Amniotic stem cell (primary cell): ENCODE data around the gene LRRK1.
A peak's percentile ranks its signal among the peaks of the same experiment; 100 is the strongest.

Experiments used
- DNase-seq: peaks from one replicate; lab custom pipeline; 2025; lab: John Stamatoyannopoulos, UW

Gene LRRK1, protein sequence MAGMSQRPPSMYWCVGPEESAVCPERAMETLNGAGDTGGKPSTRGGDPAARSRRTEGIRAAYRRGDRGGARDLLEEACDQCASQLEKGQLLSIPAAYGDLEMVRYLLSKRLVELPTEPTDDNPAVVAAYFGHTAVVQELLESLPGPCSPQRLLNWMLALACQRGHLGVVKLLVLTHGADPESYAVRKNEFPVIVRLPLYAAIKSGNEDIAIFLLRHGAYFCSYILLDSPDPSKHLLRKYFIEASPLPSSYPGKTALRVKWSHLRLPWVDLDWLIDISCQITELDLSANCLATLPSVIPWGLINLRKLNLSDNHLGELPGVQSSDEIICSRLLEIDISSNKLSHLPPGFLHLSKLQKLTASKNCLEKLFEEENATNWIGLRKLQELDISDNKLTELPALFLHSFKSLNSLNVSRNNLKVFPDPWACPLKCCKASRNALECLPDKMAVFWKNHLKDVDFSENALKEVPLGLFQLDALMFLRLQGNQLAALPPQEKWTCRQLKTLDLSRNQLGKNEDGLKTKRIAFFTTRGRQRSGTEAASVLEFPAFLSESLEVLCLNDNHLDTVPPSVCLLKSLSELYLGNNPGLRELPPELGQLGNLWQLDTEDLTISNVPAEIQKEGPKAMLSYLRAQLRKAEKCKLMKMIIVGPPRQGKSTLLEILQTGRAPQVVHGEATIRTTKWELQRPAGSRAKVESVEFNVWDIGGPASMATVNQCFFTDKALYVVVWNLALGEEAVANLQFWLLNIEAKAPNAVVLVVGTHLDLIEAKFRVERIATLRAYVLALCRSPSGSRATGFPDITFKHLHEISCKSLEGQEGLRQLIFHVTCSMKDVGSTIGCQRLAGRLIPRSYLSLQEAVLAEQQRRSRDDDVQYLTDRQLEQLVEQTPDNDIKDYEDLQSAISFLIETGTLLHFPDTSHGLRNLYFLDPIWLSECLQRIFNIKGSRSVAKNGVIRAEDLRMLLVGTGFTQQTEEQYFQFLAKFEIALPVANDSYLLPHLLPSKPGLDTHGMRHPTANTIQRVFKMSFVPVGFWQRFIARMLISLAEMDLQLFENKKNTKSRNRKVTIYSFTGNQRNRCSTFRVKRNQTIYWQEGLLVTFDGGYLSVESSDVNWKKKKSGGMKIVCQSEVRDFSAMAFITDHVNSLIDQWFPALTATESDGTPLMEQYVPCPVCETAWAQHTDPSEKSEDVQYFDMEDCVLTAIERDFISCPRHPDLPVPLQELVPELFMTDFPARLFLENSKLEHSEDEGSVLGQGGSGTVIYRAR (N-terminal part only)

DNA sequence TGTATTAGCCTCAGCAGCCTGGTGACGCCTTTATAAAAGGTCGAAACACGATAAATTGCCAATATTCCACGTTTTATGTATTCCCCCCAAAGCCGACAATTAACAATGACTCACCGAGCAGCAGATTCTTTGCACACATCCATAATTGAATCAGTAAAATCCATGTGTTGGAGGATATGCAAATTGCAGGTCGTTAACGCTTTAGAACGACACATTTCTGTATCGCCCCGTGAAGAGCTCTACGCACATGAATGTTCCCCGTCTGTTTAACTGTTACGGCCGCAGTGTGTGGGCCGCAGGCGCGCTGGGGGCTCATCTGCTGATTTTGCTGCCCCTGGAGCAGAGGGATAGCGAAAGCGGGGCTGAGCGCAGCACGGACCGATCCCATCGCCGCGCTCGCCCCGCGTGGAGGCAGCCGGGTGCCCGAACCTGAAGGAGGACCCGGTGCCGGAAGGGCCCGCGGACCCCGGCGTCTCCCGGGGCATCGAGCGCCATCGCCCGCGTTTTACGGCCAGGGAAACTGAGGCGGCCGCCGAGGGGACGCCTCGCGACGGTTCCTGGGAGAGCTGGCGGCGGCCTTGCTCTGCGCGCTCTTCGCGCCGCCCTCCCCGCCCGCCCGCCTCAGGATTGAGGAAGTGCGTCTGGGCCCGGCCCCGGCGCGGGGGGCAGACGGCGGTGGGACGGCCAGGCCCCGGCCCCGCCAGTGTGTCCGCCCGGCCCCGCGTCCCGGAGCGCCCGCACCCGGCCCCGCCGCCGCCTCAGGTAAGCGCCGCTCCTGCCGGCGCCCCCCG, at the start of gene LRRK1:
Gene LRRK1 (plus strand): TSS at position 668 of the 791 bp plus-strand sequence. CDS start 5,276 bp downstream, outside the sequence.
- no peak for DNase-seq

DNA sequence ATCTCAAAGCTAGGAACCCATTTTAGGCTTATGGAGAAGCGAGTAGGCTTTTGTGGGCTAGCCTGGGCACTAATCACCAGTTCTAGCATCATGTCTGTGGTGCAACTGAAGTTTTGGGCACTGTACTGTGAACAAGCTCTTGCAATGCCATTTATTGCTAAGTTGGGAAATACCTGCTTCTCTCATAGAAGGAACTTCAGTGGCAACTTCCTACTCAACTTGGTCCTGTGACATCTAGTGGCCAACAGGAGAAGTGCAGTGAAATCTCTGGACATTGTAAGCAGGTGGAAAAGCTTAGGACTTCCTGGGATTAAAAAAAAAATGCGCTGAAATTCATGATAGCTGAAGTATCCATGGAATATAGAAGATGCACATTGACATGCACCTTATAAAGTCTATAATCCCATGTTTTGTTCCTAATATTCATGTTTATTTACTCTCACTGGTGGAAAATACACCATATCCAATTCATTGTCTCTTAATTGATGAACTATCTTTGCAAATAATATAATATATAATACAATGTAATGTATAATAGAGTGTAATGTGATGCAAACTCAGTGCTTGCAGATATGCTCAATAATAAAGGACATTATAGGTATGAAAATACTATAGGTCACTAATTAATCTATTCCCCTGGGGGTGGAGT, 46.0 kb upstream of the LRRK1 start:
- peak; percentile 28 for DNase-seq

DNA sequence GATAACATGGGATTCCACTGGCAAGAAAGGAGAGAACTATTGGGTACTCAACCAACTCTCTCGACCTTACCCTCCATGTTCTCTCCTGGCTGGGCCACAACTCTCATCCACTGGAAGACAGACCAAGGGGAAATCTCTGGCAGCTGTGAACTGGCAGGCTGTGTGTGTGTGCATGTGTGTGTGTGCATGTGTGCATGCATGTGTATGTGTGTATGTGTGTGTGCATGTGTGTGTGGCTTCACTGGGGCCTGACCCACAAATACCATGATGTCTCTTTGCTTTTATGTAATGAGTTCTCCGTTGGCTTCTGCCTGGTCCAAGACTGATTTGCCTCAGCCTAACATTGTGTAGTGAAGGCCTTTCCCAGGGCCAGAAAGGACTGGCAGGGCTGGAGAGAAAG, 43.7 kb upstream of the LRRK1 start:
- DNase-seq, result no peak

DNA sequence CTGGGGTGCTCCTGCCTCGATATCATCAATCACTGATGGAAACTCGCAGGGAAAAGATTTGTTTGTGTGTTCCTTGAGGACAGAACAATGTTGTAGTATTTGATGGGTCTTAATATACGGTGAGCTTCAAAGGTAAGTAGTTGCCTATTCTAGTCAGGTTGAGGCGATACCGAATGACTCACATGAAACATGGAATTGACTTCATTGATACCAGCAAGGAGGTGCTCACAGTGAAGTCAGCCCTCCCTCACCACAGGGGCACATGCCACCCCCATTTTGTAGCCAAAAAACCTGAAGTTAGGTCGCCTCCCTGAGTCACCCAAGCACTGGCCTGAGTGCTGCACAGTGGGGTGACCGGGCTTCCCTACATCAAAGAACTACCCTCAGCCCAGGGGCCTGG, 43.2 kb upstream of the LRRK1 start:
- DNase-seq, result no peak

DNA sequence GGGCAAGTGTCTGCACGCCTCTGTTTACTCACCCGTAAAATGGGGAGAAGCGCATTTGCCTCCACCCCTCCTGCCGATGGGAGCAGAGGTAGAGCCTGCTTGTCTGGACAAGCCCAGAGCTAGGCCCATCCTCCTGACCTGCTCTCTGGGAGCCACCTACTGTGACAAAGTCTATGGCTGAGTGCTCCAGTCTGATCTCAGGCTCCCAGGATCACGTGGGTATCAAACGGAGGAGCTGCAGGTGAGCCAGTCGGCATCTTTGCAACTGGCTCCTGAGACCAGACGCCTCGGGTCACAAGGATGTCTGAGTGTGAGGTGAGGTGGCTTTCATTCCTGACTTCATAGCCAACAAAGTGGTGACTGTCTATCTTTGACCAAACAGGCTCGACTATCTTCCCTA, 41.6 kb upstream of the LRRK1 start:
- no peak for DNase-seq

DNA sequence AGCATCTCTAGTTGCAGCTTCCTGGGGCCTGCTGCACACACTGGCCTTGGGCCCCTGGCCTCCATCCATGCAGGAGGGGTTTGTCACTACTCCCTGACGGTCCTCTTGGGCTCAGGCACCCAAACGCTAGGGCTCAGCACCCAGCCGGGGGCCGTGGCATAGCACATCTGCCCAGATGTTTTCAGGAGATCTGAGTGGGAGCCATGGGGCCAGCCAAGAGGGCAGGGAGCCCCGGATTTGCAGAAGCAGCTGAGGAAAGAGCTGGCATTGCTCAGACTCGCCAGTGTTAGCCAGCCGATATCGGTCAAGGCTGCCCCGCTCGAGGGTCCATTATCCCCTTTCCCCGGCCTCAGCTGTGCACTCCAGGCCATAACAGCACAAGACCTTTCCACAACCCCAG, 41.0 kb upstream of the LRRK1 start:
- DNase-seq, result no peak

DNA sequence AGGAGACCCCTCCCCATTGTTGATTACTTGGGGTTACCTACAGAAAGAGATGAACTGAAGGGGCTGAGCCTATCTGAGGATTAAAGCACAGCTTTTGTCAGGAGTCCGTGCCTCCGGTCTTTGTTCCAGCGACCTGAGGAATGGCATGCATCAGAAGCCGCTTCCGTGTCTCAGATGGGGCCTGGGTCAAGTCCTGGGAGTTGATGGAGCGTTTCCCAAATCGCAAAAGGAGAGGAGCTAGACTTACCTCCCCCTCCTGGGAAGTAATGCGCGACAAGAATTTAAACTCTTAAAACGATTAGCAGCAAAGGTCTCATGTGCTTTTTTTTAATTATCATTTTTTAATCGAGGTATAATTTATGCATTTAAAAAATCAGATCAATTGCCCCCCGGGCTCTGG, 40.5 kb upstream of the LRRK1 start:
- DNase-seq, result no peak

DNA sequence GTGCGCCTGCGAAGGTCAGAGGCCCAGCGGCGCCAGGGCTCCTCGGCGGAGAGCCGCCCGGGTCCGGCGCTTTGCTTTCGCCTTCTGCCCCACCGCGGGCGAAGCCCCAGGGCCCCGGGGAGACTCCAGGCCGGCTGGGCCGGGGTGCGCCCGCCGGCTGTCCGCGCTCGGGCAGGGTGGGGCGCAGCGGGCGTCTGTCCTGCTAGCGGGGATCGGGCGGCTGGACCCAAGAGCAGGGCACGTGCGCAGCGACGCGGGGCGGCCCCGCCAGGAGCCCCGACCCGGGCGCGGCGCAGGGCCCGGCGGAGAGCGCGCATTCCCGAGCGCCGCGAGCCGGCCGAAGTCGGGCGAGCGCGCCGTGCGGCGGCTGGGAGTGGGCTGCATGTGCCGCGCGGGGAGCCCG, 40.1 kb upstream of the LRRK1 start:
- no peak for DNase-seq

DNA sequence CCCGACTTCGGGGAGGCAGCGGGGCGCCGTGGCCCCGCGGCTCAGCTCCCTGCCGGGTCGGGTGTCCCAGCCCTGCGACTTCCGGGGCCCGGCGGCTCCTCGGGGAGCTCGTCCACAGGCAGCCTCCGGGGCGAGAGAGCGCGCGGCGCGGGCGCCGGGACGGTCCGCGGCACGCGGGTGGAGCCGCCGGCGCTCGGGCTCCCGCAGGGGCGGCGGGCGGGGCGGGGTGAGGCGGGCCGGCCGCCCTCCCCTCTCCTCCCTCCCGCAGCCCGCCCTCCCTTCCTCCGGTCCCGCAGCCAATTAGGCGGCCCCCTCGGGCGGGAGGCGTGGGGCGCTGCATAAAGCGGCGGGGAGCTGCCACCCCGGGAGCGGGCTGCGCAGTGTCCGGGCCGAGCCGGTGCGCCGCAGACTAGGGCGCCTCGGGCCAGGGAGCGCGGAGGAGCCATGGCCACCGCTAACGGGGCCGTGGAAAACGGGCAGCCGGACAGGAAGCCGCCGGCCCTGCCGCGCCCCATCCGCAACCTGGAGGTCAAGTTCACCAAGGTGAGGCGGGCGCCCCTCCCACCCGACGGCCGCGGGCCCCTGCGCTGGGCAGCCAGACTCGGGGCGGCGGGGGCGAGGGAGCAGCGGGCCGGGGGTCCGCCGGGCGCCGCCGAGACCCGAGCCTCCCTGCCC, 39.6 kb upstream of the LRRK1 start, which contains the start of gene ALDH1A3:
Gene ALDH1A3 (plus strand): TSS at position 368 of the 675 bp plus-strand sequence. CDS start 77 bp downstream, at position 445.
- DNase-seq, result peak; percentile 17

DNA sequence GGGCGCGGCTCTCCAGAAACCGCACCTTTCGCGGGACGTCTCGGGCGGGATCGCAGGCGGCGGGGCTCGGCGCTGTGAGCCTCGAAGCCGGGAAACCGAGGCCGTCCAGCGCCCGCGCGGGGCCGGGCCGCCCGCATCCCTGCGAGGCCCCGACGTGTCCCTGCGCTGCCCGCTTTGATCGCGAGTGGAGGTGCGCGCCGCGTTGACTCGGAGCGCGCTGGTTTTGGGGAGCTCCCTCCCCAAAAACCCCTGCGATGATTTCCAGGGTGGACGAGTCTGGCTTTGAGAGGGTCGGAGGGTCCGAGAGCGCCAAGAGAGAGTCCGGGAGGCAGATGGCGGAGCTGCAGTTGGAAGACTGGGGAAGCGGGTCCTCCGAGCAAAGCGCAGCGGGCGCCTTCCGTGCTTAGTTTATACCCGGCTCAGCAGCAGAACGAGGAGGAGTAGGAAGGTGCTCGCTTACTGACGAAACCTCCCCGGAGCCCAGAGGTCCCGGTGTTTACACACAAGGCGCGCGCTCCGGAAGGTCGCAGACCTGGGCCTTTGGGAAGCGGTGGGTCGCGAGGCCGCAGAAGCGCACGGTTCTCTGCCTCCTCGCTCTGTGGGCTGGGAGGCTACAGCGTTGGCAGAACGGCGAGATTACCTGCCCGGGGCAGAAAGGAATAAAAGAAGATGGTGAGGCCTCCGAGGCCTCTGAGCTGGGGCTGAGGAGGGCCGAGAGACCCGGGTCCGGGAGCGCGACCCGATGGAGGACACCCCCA, 38.8 kb upstream of the LRRK1 start:
- no peak for DNase-seq

DNA sequence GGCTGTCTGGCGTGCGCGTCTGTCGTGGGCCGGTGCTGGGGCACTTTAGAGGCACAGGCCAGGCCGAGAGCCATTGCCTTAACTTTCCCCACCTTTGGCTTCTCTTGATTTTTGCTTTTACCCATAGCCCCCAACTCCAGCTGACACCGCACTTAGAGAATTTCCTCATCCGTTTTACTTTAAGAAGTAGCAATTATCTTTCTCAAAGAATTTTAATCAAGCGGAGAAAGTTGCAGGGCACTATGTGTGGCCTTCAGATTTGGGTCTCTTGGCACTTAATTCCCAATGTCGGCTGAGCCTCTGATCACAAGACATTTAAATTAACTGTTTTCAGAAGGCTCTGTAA, 38.3 kb upstream of the LRRK1 start:
- no peak for DNase-seq

DNA sequence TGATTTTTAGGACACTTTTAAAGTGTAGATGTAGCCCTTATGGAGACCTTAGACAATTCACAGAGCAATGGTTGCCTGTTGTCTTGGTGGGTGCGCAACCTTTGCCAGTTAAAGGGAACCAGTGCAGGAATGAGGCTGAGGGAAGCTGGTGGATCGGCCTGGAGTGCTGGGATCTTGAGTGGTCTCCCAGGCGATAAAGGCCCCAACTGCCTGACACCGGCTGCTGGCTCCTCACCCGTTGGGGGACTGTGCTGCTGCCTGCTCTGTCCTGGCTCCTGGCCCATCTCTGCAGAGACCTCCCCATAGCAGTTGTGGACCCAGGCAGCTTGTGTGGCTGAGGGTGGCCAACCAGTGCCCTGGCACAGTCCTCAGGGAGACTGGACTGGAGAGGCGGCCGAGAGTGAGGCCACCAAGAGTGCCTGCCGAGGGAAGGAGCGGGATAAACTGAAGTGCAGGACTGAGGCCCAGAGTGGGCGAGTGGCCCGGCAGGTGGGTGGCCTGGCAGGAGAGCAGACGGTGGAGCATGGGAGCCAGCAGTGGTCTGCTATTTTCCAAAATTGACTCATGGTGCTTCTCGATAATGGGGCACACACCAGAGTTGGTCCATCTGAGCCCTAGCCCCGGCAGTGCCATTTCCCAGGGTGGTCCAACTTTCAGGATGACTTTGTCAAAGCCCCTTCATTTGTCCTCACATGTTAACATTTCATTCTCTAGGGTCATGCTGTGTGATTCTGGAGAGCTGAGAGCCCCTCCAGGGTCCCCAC, 37.4 kb upstream of the LRRK1 start:
- no peak for DNase-seq

DNA sequence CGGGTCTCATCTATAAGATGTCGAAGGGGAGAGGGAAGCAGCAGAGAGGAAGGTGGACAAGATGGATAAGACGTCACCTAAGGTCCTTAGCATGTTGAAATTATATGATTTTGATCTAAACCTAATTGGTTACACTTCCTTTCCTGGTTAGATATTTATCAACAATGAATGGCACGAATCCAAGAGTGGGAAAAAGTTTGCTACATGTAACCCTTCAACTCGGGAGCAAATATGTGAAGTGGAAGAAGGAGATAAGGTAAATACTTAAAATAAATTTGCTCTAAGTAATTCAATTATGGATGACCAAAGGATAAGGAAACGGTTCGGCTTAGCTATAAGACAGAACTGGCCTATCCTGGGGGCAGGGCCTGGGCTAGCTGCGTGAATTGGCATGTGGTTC, 34.0 kb upstream of the LRRK1 start:
- no peak for DNase-seq

DNA sequence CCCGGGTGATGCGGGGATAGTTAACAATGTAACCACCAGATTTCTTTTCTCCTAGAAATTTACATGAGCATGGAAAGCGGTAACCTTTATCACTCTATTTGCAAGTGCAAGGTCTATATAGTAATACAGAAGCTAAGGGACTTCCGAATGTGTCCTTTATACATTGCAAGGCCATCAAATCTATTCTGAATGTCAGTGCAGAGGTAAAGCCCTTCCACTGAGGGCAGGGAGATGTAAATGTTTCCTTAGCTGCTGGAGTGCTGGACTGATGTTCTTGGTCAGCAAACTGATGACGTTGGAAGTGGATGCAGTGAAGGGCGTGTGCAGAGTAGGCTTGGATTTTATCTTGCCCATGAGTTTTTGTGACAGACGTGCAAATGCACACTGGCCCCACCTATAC, 33.3 kb upstream of the LRRK1 start:
- DNase-seq, result no peak

DNA sequence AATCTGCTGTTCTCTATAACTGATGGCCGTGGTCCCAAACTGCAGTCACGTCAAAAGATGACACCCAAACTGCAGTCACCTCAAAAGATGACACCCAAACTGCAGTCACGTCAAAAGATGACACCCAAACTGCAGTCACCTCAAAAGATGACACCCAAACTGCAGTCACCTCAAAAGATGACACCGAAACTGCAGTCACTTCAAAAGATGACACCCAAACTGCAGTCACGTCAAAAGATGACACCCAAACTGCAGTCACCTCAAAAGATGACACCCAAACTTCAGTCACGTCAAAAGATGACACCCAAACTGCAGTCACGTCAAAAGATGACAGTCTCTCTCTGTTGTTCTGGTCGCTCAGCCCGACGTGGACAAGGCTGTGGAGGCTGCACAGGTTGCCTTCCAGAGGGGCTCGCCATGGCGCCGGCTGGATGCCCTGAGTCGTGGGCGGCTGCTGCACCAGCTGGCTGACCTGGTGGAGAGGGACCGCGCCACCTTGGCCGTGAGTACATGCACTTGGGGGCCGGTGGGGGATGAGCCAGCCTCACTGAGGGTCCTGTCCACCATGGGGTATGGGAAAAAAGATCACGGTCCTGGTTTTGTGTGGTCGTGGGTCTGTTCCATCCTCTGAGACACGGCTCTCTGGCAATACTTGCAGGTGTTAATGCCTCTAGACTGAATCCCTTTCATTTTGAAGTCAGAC, 31.8 kb upstream of the LRRK1 start:
- no peak for DNase-seq

DNA sequence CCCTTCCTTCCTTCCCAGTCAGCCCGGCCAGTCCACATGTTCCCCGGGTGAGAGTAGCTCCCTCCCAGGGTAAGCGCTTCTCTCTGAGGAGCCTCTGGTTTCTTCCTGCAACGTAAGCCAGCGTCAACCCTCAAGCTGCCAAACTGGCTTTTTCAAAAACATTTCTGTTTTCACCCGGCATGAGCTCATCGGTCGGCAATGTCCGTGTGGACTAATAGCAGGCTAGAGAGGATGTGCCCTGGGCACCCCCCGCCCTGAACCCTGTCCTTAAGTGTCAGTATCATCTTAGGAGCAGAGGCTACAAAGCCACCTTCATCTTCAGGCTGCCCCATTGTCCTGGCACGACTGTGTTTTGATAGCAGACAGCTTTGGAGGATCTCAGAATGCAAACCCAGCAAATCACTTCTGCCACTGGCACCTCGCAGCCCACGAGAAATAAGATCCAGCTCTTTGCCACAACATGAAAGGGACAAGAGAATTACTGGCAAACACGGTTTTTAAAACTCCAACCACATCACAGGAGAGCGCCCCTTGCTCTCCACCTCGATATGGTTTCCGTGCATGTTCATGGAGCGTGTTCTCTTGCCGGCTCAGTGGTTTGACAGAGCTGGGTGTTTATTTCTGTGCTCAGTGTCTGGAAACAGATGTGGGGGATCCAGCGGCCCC, 29.6 kb upstream of the LRRK1 start:
- DNase-seq, result peak; percentile 65

DNA sequence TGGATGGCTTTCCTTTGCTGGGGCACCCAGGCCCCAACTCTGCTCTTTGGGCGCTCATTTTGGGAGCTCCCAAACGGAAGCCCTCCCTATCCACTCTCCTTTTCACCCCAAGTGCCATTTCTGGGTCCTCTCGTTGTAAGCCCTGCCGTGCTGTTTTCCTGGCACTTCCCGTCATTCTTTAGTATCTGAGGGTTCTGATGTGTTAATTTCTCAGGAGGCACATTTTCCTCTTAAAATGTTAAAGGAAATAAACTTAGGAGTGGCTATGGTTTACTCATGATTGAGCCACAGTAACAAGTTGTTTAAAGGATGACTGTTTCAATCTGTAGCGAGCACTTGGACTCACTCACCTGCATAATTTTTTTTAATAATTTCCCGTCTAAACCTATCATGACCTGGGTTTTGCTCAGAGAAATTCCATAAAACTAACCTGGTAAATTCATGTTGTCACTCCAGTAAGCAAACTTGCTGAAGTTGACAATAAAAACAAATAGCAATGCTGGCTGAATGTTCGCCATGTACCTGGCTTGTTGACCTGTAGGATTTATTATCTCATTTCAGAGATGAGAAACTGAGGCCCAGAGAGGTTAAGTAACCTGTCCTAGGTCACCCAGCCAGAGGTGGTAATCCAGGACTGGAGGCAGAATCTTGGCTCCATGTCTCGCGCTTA, 29.0 kb upstream of the LRRK1 start:
- DNase-seq, result no peak
